GM12872 (cell line): ENCODE data around the gene TEPSIN.

Experiments used
- TF ChIP-seq, protein P1 (sequence below): IDR thresholded peaks from 3 replicates; pipeline ENCODE4 v1.5.1; 2011; ENCODE audit warnings: low read depth, mild to moderate bottlenecking, low read length, moderate library complexity; ENCODE audit not compliant: insufficient read depth

TEPSIN gene

GRCh38 chr17:81265576-81265975 is 26.7 kb upstream of the TEPSIN start:
- TF ChIP-seq, protein P1, sequence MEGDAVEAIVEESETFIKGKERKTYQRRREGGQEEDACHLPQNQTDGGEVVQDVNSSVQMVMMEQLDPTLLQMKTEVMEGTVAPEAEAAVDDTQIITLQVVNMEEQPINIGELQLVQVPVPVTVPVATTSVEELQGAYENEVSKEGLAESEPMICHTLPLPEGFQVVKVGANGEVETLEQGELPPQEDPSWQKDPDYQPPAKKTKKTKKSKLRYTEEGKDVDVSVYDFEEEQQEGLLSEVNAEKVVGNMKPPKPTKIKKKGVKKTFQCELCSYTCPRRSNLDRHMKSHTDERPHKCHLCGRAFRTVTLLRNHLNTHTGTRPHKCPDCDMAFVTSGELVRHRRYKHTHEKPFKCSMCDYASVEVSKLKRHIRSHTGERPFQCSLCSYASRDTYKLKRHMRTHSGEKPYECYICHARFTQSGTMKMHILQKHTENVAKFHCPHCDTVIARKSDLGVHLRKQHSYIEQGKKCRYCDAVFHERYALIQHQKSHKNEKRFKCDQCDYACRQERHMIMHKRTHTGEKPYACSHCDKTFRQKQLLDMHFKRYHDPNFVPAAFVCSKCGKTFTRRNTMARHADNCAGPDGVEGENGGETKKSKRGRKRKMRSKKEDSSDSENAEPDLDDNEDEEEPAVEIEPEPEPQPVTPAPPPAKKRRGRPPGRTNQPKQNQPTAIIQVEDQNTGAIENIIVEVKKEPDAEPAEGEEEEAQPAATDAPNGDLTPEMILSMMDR: no peak

DNA sequence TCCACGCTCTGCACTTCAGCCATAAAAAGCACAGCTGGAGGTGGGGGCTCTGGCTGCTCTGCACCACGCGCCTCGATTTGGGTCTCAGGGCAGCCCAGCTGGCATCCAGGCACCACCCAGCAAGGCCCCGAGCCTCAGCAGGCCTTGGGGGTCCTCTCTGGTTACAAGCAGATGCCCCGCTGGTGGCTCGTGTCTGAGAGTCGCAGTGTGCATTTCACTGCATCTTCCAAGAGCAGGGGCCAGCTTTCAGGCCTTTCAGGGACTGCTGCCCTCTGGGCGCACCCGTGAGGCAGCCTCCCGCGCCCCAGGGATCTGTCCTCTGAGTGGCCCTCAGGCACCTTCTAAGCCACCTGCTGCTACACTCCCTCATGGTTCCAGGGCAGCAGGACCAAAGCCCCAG is 25.8 kb upstream of the TEPSIN start:
- TF ChIP-seq, protein P1: no peak

- TF ChIP-seq, protein P1: no peak
Measured at GRCh38 chr17:81263371-81264181, 24.7 kb upstream of the TEPSIN start.

DNA sequence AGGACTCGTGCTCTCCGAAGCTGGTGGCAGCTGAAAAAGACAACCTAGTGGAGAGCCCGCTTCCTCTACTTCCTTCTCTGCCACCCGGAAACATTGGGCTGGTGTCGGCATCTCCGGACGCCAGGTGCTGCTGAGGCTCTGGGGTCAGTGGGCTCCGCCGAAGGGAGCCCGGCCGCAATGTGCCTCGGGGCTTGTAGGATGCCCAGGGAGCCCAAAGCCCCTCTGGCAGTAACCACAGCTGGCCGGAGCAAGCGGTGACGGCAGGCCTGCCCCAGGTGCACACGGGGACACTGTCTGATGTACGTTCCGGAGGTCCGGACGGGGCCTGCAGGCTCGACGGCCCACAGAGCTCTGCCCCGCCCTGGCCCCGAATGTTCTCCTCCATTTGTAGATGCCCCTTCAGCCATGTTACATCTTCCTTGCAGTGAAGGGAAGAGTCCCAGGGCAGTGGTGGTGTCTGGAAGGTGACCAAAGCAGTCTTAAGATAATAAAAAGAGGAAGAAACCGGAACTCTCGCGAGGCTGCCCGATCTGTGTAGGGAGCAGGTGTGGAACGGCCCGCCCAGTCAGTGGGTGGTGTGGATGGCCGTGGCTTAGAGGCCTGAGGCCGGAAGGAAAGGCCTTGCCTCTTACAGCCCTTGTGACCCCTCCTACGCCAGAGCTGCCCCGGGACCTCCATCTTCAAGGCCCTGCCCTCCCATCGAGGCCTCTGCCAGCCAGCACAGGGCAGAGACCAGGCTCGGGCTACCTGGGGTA is 22.9 kb upstream of the TEPSIN start:
- TF ChIP-seq, protein P1: no peak

DNA sequence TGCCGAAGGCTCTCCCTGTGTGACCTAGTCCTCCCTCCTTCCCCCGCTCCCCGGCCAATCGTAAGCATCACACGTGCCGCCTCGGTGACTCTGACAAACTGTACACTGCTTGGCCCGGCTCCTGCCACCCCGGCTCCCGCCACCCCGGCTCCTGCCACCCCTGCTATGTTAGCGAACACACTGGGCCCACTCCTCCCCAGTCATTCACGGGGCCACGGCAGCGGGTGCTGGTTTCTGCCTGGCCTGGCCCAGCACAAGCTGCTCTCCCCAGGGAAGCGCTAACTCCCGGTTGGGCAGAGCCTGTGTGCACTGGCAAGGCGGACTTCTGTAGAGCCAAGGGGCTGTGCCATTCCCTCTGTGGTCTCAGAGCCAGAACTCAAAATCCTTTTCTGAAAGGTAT is 22.2 kb upstream of the TEPSIN start:
- TF ChIP-seq, protein P1: no peak

- TF ChIP-seq, protein P1: no peak
Measured at GRCh38 chr17:81260641-81261040, 21.8 kb upstream of the TEPSIN start.

DNA sequence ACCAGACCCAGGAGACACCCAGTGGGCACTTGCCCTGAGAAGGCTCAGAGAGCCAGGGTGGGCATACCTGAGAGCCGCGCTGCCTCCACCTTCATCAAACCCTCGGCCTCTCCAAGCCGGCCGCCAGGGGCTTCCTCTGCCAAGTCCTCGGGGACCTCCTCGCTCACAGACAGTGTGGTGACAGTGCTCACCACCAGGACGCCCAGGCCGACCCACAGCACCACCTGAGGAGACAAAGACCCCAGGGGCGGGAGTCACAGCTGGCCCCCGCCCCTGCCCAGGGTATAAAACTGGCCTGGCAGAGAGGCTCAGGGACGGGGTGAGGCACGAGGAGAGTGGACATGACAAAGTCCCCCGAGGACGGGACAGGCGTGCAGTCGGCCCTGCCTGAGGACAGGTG is 21.3 kb upstream of the TEPSIN start:
- TF ChIP-seq, protein P1: no peak
